ENCODE results near the gene RPL35.

The RPL35 gene

DNA sequence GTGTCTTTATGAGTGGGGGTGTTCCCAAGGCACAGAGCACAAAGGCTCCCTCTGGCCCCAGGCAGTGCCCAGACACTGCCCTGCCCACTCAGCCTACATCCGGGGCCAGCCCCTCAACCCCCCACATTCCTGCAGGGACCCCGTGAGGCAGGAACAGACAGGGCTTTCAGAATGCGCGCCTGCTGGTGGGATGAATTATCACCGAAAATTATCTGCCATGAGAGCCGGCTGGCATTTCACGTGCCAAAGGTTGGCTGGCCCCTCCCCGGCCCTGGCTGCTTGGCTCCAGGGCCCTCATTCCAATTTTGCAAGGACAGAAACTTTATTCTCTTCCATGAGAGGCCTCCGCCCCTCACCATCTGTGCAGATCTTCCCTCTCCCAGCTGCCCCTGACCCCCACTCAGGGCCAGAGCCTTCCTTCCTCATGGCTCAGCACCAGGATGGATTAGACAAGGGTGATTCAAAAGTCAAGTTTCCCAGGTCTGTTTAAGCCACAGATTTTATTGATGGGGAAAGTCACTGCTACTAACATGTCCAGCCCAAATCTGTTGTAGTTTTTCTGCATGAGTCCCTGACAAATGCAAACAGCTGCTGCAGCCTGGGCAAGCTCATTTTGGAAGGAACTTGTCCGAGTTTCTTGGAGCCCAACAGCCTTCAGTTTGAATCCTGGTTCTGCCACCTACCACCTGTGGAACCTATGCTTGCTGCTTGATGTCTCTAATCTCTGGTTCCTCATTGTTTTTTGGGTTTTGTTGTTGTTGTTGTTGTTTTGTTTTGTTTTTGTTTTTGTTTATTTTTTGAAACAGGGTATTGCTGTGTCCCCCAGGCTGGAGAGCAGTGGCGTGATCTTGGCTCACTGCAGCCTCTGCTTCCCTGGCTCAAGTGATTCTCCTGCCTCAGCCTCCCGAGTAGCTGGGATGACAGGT is 40.8 kb downstream of the RPL35 start:
- no peak for DNase-seq (ENCODE audit: low spot score)

DNA sequence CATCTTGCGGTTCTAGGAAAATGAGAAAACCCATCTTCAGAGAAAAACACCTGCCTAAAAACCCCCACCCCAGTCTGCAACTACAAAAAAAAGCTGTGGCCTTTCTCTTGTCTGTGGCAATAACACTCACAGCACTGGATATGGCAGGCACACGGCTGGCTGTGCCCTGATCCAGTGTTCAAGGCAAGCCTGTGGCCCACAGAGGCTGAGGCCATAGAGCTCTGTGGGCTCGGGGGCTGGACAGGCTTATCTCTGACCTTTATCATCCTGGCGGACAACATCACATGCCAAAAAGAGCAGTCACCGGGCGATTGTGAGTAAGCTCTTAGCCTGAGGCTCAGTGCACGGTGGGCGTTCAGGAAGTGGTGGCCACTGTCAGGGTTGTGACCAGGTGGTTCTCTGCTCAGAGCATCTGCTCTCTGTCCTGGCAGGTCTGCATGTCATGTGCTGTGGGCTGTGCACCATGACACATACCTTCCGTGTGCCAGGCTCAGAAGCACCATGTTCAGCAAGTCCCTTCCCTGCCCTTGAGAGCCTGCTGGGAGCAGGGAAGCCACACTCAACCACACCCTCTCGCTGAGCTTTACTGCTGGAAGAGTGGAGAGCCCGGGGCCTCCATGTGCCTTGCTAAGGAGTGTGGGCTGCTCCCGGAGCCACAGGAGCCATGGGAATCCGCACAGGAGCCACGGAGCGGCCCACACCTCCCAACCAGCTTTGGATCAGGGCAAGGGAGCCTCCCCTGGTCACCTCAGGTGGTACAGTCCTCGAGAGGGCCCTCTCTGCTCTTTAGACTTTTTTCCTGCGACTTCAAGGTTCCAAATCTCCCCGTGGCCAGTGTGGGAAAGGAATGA is 43.1 kb downstream of the RPL35 start:
- DNase-seq (ENCODE audit: low spot score): no peak

DNA sequence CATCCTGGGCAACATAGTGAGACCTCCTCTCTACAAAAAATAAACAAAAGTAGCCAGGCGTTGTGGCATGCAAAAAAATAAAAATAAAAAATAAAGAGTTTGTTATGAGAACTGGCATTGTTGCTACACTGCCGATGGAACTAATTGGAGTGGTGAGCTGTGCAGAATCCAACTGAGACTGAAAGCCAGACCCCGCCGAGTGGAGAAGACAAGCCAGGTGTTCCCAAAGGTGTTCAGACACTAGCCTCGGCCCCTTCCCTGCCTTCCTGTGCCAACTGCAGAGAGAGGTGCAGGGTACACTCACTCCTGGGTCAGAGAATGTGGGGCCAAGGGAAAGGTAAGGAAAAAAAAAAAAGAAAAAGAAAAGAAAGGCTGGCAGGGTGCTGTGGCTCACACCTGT is 46.2 kb downstream of the RPL35 start:
- DNase-seq (ENCODE audit: low spot score): no peak

DNA sequence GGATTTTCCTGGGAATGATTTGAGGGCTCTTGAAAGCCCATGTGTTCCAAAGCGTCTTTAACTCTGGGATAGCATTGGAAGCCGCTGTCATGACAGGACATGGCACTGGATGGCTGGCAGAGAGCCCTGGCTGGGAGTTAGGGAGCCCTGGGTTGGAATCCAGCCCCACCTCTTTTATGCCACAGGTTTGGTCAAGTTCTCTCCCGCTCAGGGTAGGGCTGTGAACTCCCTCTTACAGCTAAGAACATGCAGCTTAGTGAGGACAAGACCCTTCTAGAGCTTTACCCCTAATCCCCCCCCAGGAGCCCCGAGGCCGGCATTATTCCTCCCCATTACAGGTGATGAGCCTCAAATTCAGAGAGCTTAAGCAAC is 47.6 kb downstream of the RPL35 start:
- DNase-seq (ENCODE audit: low spot score): no peak

DNA sequence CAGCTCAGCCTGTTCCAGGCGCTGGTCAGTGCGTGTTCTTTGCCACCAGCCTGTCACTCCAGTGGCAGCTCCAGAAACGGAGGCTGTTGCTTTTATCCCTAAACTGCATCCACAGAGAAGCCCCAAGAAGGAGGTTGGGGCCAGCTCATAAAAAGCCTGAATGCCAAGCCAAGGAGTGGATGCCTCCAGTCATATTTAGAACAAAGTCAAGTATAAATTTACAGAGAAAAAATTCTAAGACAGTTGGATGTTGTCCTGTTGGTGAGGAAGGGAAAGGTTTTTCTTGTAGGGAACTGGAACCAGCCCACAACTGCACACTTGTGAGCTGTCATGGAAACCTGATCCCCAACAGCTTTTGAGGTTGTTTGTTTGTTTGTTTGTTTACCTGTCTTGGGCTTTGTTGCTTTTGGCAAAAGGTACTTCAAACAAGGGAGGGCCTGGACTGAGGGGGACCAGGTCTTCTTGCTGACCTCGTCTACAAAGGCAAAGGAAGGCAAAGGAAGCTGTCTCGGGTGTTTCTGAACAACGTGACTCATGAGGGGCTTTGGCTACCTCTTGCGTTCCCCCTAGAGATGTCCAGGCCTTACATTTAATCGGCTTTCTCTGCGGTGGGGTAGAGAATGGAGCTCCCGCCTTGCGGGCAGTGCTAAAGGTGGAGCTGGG is 48.1 kb downstream of the RPL35 start:
- no peak for DNase-seq (ENCODE audit: low spot score)

DNA sequence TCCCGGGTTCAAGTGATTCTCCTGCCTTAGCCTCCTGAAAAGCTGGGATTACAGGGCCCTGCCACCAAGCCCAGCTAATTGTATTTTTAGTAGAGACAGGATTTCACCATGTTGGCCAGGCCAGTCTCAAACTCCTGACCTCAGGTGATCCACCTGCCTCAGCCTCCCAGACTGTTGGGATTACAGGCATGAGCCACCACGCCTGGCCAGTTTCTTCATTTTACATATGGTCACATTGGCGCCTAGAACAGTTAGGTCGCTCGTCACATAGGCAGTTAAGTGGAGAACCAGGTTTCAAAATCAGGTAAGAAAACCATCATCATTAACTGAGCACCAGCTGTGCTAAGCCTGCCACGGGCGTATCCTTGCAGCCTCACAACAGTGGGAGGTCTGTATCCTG is 48.7 kb downstream of the RPL35 start:
- DNase-seq (ENCODE audit: low spot score): no peak

DNA sequence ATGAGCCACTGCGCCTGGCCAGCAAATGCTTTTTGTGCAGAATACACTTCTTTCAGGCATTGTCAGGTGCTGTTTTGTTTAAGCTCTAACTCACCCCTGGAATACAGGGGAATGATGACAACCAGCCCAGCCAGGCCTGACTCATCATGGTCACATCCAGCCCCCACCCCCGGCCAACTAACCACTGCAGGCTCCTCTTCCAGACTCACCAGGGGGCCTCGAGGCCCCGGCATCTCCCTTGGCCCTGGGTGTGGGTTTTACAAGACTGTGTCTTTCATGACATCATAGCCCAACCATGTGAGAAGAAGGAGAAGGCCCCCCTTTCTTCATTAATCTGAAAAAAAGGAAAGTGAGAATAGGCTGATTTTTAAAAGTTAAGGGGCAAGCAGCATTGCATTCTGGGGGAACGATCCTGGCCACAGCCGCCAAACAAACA is 49.3 kb downstream of the RPL35 start:
- DNase-seq (ENCODE audit: low spot score): no peak

DNA sequence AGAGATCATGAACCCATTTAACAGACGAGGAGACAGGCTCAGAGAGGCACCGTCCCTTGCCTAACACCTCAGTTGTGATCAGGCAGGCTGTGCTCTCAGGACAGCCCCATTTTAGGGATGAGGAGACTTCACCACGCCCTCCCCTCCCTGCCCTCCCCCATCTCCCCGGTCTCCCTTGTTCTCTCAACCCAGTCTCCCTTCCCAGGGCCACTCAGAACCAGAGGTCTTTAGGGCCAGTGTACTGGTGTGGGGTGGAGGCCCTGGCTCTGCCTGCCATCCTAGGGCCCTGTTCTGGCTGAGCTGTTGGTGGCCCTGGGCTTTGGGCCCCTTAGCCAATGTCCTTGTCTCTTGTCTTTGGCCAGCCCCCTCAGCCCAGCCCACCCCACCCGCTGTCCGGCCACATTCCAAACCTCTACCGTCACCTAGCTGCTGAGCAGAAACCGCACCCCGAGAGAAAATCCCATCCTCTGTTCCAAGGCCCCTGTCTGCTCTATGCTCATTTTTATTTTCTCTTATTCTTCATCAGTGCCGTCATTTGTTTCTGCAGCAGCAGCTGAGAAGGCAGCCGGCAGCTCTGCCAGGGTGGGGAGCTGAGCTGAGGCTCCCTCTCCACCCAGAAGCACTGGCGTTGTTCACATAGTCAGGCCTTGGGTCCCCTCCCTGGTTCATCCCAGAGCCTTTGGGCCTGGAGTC is 50.9 kb downstream of the RPL35 start:
- no peak for DNase-seq (ENCODE audit: low spot score)

DNA sequence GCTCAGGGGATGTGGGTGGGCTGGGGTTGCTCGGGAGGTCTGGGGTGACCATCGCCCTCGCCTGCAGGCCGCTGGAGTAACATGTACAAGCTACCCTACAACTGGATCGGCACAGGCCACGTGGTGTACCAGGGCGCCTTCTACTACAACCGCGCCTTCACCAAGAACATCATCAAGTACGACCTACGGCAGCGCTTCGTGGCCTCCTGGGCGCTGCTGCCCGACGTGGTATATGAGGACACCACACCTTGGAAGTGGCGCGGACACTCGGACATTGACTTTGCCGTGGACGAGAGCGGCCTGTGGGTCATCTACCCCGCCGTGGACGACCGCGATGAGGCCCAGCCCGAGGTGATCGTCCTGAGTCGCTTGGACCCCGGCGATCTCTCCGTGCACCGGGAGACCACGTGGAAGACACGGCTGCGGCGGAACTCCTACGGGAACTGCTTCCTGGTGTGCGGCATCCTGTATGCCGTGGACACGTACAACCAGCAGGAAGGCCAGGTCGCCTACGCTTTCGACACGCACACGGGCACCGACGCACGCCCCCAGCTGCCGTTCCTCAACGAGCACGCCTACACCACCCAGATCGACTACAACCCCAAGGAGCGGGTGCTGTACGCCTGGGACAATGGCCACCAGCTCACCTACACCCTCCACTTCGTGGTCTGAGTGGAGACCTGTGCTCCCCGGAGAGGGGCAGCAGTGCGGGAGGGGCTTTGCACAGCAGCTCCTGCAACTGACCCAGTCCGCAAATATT is 51.8 kb downstream of the RPL35 start:
- DNase-seq (ENCODE audit: low spot score): no peak

DNA sequence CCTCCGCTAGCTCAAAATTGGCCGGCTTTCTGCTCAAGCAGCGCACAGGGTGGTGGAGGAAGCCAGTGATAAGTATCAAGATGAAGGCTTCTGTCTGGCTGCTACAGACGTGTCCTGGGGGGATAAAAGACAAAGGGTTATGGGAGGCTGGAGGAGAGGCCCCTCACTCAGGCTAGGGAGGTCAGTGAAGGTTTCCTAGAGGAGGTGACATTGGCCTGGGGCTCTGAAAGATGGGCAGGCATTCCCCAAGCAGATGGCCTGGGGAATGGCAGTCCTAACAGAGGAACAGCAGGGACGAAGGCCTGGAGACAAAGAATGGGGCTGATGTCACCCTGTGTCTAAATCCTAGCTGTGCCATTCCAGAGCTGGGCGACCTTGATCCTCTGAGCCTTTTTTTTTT is 52.5 kb downstream of the RPL35 start:
- DNase-seq (ENCODE audit: low spot score): no peak

DNA sequence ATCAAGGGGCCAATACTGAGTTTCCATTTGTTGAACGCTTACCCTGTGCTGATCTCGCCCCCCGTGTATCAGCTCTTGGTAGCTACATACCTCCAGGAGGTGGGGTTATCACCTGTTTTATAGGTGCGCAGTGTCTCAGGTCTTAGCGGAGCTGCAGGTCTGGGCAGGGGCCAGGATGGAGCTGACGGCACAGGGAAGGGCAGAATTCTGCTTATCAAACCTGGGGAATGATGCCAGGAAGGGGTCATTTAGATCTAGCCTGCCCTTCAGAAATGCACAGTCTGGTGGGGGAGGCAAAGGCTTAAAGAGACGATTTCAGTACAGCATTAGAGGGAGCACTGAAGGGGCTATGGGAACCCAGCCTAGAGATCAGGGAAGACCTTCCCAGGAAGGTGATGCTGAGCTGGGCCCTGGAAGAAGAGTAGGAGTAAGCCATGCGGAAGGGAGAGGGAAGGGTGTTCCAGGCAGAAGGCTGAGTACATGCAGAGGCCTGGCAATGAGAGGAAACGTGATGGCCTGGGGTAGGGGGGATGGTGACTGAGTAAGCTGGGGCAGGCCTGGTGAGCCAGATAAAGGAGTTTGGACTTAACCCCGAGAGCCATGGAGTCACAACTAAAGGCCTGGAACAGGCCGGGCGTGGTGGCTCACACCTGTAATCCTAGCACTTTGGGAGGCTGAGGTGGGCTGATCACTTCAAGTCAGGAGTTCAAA is 53.4 kb downstream of the RPL35 start:
- DNase-seq (ENCODE audit: low spot score): no peak
